Femur (tissue), 1 donor: Measurements from ENCODE around the gene PAK2.
A peak's percentile ranks its signal among the peaks of the same experiment; 100 is the strongest.
"Not testable (repeated sequence)": the region's sequence is repeated elsewhere in the genome, so short reads cannot be mapped to it uniquely, and the experiment has no call there.

Source experiments
- DNase-seq: peaks from one replicate; pipeline ENCODE4 v3.0.0-alpha.2; 2017

PAK2 gene

DNA sequence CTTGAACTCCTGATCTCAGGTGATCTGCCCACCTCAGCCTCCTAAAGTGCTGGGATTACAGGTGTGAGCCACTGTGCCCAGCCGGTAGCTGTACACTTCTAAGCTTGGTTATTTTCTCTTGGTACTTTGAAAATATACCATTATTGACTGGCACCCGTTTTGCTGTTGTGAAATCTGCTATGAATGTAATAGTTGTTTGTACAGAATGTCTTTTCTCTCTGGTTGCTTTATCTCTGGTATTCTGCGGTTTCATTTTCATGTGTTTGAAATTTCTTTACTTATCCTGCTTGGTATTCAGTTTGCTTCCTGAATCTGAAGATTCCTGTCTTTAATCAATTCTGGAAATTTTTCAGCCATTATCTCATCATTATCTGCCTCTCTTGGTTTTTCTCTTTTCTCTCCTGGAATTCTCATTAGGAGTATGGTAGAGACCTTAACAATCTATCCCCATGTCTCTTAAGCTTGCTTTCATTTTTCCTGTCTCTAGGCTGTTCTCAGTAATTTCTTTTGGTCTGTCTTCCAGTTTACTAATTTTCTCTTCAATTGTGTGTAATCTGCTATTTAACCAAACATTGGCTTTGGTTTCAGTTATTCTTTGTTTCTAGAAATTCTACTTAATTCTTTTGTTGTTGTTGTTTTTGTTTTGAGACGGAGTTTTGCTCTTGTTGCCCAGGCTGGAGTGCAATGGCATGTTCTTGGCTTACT is 2.8 kb upstream of the PAK2 start:
- no peak for DNase-seq

DNA sequence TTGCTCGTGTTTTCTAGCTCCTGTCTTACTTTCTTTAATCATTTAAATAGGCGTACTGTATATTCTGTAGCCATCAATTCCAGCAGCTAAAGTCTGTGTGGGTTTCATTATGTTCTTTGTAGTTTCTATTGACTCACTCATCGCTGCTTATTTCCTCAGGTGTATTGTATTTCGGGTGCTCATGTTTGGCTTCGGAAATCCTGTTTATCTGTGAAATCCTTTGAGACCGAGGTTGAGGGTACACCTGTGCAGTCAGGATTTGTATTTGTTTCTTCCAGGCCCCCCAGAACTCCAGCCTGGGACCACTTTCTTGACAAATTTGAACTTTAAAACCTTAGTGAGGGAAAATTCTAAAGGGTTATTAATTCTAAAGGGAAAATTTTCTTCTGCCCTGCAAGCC is 2.0 kb upstream of the PAK2 start:
- DNase-seq, result no peak

DNA sequence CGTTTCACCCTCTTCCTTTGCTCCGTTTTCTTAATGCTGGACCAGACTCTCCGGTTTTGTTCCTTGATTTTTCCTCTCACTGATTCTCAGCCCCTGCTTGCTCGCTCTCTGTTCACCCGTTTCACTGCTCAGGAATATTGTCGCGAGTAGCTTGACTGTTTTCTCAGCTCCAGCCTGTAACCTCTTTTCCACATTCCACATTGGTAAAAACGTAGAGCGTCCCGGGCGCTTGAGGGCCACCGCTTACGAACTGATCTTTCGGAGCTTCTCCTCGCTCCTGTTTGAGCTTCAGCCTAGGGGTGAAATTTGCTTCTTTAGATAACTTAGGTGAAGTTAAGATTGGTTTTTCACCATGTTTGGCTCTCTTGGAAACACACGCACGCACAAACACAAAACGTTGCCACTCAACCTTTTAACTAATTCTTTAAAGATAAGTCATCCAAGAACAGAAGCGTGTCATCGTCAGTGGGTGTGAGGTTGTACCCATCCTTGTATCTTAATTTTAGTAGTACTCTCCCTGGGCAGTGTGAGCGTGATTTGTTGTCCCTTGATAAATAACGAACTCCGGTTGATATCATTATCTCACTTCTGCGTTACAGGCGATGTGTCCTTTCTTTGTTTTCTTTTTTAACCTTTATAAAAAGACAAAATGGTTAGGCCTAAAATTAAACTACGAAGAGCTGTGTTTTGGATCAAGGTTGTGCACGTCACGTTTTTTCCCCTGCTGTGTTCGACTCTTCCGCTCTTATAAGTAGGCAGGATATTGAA is 1.0 kb downstream of the PAK2 start:
- peak; percentile 30 for DNase-seq

DNA sequence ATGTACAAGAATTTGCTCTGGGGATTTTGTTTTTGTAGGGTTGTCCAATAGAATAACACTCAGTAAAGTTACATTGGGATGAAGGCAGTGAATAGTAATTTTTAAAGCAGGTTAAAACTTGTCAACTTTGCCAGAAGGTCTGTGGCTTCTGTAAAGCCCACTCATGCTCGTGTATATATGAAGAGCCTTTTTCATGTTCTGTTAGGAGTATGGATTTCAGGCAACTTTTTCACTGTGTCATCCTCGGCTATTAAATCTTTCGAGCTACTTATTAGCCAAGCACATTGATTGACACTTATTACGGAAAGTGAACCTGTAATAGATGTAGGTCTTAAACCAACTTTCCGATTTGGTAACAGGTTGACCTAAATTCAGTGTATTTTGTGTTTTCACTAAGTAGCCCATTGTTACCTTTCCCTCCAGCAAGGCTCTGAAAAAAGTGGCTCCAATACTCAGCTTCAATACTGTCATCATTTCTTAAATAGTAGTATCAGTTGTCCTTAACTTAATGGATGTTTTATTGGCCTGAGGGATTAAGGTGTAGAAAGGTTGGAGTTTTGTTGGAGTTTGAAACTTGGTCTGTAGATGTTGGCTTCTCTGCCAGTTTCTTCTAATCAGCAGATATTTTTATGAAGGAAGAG is 1.7 kb downstream of the PAK2 start:
- no peak for DNase-seq

- not testable (repeated sequence) for DNase-seq
Measured at GRCh38 chr3:196743569-196743968, 3.9 kb downstream of the PAK2 start.

- no peak for DNase-seq
Measured at GRCh38 chr3:196749125-196749524, 9.5 kb downstream of the PAK2 start.

GRCh38 chr3:196753201-196753600 is 13.5 kb downstream of the PAK2 start:
- no peak for DNase-seq

DNA sequence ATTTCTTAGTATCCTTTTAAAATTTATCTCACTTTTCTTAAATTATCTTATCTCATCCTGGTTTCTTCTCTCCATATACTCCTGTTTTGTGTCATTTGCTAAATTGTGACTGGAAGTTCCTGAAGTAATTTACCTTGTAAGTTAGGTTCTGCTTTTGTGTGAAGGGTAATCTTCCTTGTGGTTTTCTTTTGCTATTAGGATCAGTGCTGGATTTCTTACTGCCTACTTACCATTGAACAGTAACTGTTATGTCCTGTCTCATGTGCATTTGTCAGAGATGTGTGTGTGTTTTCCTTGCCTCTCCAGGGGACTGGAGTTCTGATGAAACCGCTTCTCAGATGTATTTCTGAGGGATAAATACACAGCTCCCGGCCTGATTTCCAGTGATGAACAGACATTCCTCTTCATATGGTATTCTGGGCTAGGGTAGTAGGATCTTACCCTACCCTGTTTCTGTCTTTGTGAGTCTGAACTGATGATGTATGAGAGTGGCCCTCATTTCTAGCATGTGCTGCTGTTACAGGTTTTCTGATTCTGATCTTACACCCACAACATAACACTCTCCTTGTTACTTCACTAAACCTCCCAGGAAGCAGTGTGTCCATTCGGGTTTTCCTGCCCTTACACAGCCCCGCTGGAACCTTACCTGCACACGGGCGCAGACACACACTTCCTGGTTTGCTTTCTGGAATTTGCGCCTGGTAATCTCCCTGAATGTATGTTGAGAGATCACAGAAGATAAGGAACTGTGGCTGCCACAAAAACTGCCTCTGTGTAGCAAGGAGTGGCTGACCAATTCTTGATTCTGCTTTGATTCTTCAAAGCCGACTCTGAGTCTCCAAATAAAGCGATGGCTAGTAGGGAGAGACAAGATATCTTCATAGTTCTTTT is 14.7 kb downstream of the PAK2 start:
- no peak for DNase-seq

DNA sequence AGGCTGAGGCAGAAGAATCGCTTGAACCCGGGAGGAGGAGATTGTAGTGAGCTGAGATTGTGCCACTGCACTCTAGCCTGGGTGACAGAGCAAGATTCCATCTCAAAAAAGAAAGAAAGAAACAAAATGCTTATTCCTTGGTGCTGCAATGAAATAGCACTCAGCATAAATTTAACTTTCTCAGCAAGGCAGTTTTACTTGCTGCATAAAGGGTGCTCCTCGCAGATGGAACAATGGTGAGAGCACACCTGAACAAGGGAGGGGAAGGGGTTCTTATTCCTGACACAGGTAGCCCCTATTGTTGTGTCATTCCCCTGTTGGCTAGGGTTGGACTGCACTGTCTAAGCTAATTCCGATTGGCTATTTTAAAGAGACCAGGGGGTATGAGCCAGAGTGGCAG is 17.1 kb downstream of the PAK2 start:
- no peak for DNase-seq

DNA sequence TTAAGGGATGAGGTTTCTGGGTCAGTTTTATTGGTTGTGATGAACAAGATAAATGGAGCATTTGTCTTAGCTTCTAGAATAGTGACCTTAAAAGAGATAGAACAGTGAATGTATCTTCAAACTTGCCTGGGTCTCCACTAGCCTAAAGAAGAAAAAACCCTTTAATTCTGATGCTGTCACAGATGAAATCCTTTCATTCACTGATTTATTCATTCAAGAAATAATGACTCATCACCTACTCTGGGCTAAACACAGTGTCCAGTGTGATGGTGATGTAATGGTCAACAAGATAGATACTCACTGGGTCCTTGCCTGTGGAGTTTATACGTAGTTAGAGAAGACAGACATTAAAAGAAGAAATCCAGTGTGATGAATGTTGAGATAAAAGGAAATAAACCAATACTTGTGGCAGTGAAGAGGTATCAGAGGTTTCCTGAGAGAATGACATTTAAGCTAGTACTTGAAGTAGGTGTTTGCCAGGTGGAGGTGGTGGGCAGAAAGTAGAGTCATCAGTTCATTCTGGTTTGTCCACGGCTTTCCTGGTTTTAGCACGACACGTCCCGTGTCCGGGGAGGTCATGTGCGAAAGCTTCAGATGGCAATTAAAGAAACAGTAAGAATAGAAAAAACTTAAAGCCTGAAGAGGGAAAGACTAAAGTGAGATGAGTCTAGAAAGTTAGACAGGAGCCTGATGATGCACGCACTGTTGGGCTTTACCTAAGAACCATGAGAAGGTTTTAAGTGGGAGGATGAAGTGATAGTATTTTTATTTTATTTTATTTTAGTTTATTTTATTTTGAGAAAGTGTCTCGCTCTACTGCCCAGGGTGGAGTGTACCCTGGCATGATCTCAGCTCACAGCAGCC is 18.5 kb downstream of the PAK2 start:
- DNase-seq, result no peak

- no peak for DNase-seq
Measured at GRCh38 chr3:196763179-196763578, 23.5 kb downstream of the PAK2 start.

- DNase-seq, result no peak
Measured at GRCh38 chr3:196765454-196765853, 25.8 kb downstream of the PAK2 start.

DNA sequence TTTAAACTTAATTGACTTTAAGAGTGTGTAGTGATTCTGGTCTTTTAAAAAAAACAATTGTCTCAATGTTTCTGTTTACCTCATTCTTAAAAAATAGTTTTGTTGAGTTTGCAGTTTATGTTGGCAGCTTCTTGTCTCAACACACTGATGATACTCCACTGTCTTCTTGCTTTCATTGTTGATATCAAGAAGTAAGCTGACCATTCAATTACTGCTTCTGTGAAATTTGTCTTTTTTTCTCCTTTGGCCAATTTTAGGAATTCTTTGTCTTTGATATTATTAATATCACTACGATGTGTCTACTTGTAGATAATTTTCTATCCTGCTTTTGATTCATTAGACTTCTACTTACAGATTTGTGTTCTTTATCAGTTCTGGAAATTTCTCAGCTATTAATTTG is 31.4 kb downstream of the PAK2 start:
- DNase-seq, result no peak

DNA sequence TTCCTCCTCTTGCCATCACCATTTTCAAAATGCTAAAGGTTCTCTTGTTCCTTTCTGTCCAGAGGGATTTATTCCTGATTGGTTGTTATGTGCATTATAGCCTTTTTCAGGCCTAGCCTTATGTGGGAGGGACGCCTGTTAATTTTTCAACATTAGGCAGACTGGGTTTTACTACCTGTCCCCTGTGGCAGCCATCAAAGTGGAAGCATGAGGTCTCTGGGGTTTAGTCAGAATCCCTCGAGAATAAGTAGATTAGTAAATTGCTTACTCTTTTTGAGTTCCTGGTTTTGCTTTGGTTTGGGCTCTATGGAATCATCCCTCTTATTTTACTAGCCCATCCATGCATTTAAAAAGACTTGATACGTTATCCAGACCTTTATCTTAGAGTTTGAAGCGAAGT is 32.4 kb downstream of the PAK2 start:
- no peak for DNase-seq

DNA sequence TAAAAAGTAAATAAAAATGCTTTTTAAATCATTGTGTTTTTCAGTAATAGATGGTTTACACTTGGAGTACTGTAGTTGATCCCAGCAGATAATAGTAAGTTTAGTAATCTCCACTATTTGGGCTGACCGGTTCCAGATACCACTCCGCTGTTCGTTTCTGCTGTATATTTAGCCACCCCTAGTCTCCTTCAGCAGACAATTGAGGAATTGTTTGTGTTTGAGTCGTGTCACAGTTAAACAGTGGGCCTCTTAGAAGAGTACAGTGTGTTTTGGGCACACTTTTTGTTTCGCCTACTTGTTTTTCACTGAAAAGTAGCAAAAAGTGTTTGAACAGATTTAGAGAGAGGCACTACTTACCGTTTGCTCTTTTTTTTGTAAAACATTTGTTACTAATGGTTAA is 33.2 kb downstream of the PAK2 start:
- no peak for DNase-seq

GRCh38 chr3:196774191-196774820 is 34.6 kb downstream of the PAK2 start:
- DNase-seq, result no peak

GRCh38 chr3:196774848-196775422 is 35.3 kb downstream of the PAK2 start:
- DNase-seq, result no peak

DNA sequence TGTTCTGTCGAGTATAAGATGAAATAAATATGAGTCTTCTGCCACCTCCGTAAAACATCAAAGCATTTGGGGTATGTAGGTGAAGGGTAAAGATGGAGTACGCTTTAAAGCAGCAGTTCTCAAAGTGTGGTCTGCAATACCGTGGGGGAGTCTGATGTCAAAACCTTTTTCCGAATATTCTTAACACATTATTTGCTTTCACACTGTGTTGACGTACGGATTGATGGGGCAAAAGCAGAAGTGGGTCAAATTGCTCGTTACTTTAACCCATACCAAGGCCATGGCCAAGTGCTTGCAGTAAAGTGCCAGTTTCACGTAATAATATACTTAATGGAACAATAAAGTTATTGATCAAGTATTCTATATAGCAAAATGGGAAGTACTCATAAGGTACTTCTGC is 36.3 kb downstream of the PAK2 start:
- DNase-seq, result no peak

DNA sequence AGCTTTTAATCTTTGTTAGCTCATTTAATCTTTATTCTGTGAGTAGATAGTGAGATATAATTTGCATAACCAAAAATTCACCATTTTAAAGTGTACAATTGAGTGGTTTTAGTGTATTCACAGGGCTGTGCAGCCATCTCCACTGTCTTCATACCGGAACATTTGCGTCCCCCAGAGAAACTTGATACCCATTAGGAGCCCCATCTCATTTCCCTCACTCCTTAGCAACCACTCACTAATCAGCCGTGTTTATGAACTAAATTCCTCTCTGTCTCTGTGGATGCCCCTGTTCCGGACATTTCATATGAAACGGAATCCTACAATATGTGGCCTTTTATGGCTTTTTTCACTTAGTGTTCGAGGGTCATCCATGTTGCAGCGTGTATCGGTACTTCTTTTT is 38.2 kb downstream of the PAK2 start:
- no peak for DNase-seq

DNA sequence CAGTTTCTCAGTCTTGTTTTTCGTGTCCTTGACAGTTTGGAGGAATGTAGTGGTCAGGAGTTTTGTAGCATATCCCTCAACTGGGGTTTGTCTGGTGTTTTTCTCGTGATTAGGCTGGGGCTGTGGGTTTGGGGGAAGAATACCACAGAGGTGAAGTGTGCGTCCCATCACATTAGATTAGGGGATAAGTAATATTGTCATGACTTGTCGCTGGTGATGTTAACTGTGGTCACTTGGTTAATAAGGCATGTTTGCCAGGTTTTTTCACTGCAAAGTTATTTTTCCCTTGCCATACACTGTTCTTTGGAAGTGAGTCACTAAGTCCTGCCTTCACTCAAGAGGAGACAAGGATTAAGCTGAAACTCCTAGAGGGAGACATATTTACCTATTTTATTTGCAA is 39.1 kb downstream of the PAK2 start:
- no peak for DNase-seq

DNA sequence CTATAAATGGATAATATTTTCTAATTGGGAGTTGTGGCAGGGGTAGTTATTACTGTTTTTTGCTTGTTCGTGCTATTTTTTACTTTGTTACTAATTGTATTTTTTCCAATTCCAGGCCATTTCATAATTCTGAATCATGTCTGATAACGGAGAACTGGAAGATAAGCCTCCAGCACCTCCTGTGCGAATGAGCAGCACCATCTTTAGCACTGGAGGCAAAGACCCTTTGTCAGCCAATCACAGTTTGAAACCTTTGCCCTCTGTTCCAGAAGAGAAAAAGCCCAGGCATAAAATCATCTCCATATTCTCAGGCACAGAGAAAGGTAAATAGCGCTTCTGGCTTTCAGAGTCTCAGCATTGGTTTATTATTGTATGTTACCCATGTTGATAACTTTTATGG is 42.9 kb downstream of the PAK2 start:
- no peak for DNase-seq
